A549 treated with DMSO at 1 μM for 4 hours (cell line): Measurements from ENCODE around the gene FUCA1. TPM values are rescaled to one million over a fixed set of nuclear protein-coding genes. Genes with fewer than 3 reads are reported as not detected.

Experiments
- total RNA-seq: library from RNA; stranded (reverse); fragments of 200-300 nt; extraction: Qiagen RNA extraction; gene quantifications from 5 replicates; pipeline ENCODE4 v1.2.3, GENCODE V29; 2022; ENCODE audit warnings: low read depth

The FUCA1 gene
- 8.7 to 10.4 TPM (median 9.8 TPM) in 5 replicates for total RNA-seq

DNA sequence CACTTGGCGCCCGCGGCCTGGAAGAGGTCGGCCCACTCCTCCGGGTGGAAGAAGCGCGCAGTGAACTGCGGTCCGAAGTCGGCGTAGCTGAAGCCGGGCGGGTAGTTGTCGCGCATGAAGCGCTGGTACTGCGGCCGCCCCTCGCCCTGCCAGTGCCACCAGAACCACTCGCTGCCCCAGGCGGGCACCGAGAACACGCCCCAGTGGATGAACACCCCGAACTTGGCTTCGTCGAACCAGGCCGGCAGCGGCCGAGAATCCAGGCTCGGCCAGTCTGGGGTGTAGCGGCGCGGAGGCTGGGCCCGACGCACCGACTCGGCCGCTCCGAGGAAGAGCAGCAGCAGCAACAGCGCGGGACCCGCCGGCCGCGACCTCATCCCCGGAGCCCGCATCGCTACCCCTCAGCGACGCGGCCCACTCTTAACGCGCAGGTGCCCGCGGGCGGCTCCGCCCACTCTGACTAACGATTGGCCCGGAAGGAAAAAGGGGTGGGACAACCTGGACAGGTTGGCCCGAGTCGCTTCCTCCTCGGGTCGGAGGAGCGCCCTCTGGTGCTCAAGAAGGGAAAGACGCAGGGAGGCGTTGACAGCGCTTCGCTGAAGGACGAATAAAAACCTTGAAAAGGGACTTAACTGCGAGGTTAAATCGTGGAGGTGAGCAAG lies at the start of gene FUCA1:
TSS of gene FUCA1 (minus strand) at position 396 of the 662 bp plus-strand sequence. CDS start at position 392, 4 bp downstream.

DNA sequence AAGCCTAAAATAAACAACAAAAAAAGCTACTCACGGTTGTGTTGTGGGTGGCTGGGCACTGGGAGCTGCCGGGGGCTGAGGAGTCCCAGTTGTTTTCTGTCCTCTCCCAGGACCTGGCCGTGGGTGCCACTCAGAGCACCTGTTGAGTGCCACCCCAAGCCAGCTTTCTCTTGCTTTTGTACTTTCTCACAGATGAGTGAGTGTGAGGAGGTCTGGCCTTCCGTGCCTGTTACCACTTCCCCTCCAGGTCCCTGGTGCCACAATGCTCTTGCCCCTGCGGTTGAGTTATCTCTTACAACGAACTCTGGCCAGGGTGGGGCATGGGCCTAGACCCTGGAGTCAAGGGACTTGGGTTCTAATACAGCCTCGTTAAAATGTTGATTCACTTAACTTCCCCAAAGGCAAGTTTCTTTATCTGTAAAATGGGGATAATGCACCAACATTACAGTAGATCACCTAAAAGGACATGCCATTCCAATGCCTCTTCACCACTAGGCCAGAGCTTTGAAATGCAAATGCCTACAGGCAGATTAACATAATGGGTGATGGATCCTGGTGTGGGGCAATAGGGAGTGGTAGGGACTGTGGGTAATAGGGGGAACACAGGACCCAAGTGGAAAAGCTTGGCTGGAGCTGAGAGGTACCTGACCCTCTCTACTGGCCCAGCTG lies 45.3 kb upstream of the FUCA1 start, which contains the start of gene CNR2:
TSS of gene CNR2 (minus strand) at position 151 of the 669 bp plus-strand sequence. CDS start 37,745 bp downstream, outside the sequence.

DNA sequence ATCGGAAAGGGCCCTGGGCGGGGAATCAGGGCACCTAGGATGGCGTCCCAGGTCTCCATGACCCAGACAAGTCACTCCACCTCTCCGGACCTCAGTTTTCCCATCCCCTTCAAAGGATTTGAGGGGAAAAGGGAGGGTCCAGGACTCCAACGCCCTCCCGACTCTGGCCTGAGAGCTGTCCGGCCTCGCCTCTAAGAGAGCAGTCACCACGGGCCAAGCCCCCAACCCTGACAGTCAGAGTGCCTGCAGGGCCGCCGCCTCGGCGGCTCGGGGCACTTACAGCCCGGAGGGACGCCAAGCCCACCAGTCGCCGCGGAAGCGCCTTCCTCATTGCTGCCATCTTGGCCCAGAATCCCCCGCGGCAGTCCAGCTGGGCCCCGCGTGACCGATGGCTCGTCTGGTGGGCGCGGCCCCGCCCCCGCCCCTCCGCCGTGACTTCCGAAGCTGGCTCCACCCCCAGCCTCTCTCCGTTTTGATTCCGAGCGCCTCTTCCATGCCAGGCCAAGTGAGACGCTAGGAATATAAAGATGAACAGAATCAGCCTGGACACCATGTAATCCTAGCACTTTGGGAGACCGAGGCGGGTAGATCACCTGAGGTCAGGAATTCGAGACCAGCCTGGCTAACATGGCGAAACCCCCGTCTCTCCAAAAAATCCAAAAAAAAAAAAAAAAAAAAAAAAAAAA lies 42.9 kb downstream of the FUCA1 start, which contains the start of gene HMGCL:
TSS of gene HMGCL (minus strand) at position 354 of the 686 bp plus-strand sequence. CDS start at position 340, 14 bp downstream.

DNA sequence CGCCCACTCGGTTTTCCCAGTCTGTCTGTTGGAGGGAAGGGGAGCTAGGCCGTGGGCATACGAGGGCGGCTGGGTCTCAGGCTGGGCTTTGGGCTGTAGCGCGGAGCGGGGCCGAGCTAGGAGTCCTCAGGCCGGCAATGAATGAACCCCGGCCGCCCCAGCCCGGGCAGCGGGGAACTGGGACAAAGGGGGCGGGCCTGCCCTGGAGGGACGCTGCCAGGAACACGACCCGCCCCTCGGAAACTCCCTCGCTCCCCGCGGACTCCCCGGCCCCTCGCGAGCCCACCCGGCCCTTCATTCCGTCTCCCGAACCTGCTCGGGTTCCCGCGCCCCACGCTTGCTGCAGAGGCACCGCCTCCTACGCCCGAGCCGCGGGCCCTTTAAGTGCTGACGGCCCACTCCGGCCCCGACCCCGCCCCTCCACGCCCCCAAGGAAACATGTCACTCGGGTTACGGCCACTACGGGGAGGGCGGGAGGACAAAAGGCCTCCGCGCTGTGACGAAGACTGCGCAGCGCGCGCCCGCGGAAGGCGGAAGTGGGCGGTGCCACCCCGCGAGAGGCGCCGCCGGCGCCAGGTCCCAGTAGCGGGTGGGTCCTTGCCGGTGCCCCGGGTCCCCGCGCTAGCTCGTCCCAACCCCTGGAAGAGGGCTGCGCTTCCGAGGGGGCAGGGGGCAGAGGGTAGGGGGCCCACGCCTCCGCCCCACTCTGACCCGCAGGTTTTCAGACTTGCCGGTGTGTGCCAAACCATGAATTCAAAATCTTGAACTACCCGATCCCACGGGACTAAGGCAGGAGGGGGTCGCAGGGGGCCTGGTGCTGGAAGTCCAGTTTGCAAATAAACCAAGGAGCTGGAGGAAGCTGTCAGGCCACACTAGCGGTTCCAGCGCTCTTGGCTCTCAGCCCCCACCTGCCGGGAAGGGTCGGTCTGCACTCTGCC lies 67.4 kb downstream of the FUCA1 start, which contains the start of gene GALE:
TSS of gene GALE (minus strand) at position 355 of the 938 bp plus-strand sequence. CDS start 1,747 bp downstream, outside the sequence.

Other genes with a start within 250 kb of the FUCA1 start
- gene RPL11, start 176.5 kb downstream of the FUCA1 start, total RNA-seq: 1,265 to 1,459 TPM (median 1,357 TPM) in 5 replicates
- 28.1 to 32.6 TPM (median 30.8 TPM) in 5 replicates for gene ELOA, start 124.8 kb downstream of the FUCA1 start, total RNA-seq
- gene PITHD1, start 89.9 kb downstream of the FUCA1 start, total RNA-seq: 33.5 to 46.7 TPM (median 38.2 TPM) in 5 replicates
- gene LYPLA2, start 77.1 kb downstream of the FUCA1 start, total RNA-seq: 55.6 to 63.0 TPM (median 59.1 TPM) in 5 replicates
- gene GALE, start 67.5 kb downstream of the FUCA1 start, total RNA-seq: 71.3 to 84.8 TPM (median 72.6 TPM) in 5 replicates
- gene HMGCL, start 42.9 kb downstream of the FUCA1 start, total RNA-seq: 11.9 to 14.6 TPM (median 12.8 TPM) in 5 replicates
- gene CNR2, start 45.1 kb upstream of the FUCA1 start, total RNA-seq: not detected in 5 replicates
- gene PNRC2, start 91.5 kb upstream of the FUCA1 start, total RNA-seq: 28.8 to 40.7 TPM (median 31.5 TPM) in 5 replicates
- 67.6 to 94.9 TPM (median 85.0 TPM) in 5 replicates for gene SRSF10, start 112.0 kb upstream of the FUCA1 start, total RNA-seq
- gene MYOM3, start 243.8 kb upstream of the FUCA1 start, total RNA-seq: 5.8 to 7.2 TPM (median 6.4 TPM) in 5 replicates